ENCODE results near the gene SF1. TPM values are rescaled to one million over a fixed set of nuclear protein-coding genes. Genes with fewer than 3 reads are reported as not detected.
A peak's percentile ranks its signal among the peaks of the same experiment; 100 is the strongest.

Gene SF1
- total RNA-seq, 1 donor from 2014 or later: 269 TPM

DNA sequence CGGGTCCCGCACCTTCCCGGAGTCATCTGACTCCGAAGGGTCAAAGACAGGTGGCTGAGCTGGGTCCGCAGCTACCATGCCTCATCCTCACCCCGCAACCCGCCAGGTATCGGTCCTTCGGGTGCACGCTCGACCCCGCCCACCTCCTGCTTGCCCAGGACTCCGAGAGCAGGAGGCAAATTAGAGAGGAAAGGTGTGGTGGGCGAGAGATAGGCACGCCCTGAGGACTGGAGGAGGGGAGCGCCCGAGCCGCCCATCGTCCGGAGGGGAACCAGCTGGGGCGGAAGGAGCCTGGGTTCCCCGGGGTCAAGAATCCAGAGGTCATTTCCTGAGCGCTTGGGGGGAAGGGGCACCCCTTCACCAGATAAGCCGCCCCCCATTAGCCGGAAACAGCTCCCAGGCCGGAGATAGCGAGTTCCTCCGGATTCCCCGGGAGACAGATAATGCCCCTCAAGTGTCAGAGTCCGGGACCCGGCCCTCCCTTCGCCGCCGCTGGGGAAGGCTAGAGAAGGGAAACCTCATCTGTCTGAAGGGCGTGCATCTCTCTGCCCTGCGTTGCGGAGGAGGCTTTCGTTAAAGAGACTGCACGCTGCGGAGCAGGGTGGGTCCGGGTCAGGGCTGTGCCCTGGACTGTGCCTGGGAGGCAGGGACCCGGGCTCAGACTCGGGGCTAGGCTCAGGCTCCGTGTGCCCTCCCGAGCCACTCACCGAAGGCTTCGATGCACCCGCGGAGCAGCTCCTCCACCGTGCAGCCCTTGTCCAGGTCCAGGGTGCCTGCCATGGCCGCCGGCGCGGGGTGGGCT lies 36.1 kb downstream of the SF1 start:
- H3K4me1 ChIP-seq: peaks cover 40% of the 10 kb centered on the region
- H3K9me3 ChIP-seq: no peaks in the 10 kb centered on the region
- peak overlapping the region; percentile 94 for H3K27ac ChIP-seq
- ATAC-seq: peak; percentile 5 to 11
- no peak for DNase-seq
- peaks cover 8% of the 10 kb centered on the region for H3K36me3 ChIP-seq
- H3K4me3 ChIP-seq: peak overlapping the region; percentile 76
- peaks cover 14% of the 10 kb centered on the region for H3K27me3 ChIP-seq (ENCODE audit: low read depth)
- intact Hi-C loops (cut with DNase I): no loop called here
- TF ChIP-seq CTCF (IDR thresholded peaks at IDR 0.05): no peak

DNA sequence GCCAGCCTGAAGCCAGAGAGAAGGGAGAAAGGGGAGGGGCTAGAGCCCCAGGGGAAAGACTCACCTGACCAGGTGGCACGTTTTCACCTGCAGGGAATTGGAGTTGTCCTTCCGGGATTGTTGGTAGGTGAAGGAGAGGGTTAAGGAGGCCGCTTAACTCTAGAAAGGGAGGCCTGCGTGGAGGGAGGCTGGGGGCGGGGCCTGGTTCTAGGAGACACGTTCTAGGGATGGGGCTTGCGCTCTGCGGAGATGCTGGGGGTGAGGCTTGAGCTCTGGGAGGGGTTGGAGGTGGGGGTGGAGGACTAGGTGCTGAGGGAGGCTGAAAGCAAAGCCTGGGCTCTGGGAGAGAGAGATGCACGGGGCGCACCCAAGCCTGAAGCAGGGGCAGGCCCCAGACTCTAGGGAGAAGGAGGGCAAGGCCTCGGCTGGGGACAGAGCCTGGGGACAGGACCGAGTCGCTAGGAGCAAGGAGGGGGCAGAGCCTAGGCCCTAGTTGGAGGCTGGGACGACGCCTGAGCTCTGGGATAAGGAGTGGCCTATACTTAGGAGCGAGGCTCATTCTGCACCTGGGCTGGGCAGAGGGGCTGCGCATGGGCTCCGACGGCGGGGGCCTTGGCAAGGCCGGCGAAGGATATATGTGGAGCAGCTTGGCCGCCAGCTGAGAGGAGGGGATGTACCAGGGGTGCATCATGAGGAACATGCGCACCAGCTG lies 36.8 kb downstream of the SF1 start:
- ATAC-seq (no peak), DNase-seq (no peak)
- H3K9me3 ChIP-seq: no peaks in the 10 kb centered on the region
- H3K4me1 ChIP-seq: peaks cover 40% of the 10 kb centered on the region
- no peak for TF ChIP-seq CTCF (IDR thresholded peaks at IDR 0.05)
- peak overlapping the region; percentile 76 for H3K4me3 ChIP-seq
- H3K36me3 ChIP-seq: peaks cover 16% of the 10 kb centered on the region
- H3K27me3 ChIP-seq (ENCODE audit: low read depth): peaks cover 14% of the 10 kb centered on the region
- intact Hi-C loops (cut with DNase I): no loop called here
- peak overlapping the region; percentile 94 for H3K27ac ChIP-seq

DNA sequence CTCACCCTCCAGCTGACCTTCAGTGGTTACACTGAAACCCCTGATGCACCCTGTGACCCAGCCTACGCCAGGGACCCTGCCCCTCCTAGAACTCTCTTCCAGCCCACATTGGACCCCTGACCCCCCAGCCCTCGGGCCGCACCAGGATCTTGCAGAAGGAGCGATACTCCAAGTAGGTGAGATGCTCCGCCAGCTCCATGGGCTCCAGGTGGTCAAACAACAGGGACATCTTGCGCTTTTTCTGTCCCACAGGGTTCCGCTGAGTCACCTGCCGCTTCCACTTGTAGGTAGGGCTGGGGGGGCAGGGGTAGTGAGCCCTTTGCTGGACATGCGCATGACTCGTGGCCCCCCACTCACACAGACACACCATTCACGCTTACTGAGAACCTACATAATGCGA lies 38.5 kb downstream of the SF1 start:
- no peak for DNase-seq
- no peak for ATAC-seq
- Histone ChIP-seq H3K4me3 (no peak overlapping the region), H3K27ac (no peak overlapping the region), H3K4me1 (peaks cover 29% of the 10 kb centered on the region), H3K36me3 (peaks cover 32% of the 10 kb centered on the region), H3K27me3 (ENCODE audit: low read depth) (peaks cover 14% of the 10 kb centered on the region), H3K9me3 (no peaks in the 10 kb centered on the region)
- intact Hi-C loops (cut with DNase I): no loop called here
- TF ChIP-seq CTCF (IDR thresholded peaks at IDR 0.05): no peak

GRCh38 chr11:64736654-64737053 lies 41.7 kb downstream of the SF1 start:
- intact Hi-C loops (cut with DNase I): no loop called here

More at GRCh38 chr11:64736654-64737053, 41.7 kb downstream of the SF1 start:
- ATAC-seq: no peak
- Histone ChIP-seq H3K36me3 (peaks cover 43% of the 10 kb centered on the region), H3K4me3 (no peak overlapping the region), H3K4me1 (peaks cover 3% of the 10 kb centered on the region), H3K9me3 (no peaks in the 10 kb centered on the region), H3K27ac (no peak overlapping the region), H3K27me3 (ENCODE audit: low read depth) (peaks cover under 1% of the 10 kb centered on the region)
- no peak for DNase-seq
- TF ChIP-seq CTCF (IDR thresholded peaks at IDR 0.05): no peak
